ENCODE data around the gene NXN. TPM values are rescaled to one million over a fixed set of nuclear protein-coding genes. Genes with fewer than 3 reads are reported as not detected.
A peak's percentile ranks its signal among the peaks of the same experiment; 100 is the strongest.

Gene NXN
- total RNA-seq, 1 donor from 2014 or later, result 67.3 TPM

- intact Hi-C loops (cut with DNase I), result loop anchor here (5.0 kb wide), 1 partner anchor 102 kb away; no protein-coding TSS in a partner anchor
- no peak for TF ChIP-seq CTCF (IDR thresholded peaks at IDR 0.05)
- H3K27ac ChIP-seq, result peak overlapping the region; percentile 74 to 89
- H3K27me3 ChIP-seq, result no peaks in the 10 kb centered on the region
- no peaks in the 10 kb centered on the region for H3K9me3 ChIP-seq
- DNase-seq (ENCODE audit: low spot score in 2 of 2), result peak in 1 of 2 donors; percentile 83
- peak overlapping the region in 1 of 2 donors; percentile 34 for H3K4me3 ChIP-seq
- H3K36me3 ChIP-seq, result peaks cover 18 to 49% of the 10 kb centered on the region in 2 donors
- peaks cover 63 to 88% of the 10 kb centered on the region in 2 donors for H3K4me1 ChIP-seq
Observed at GRCh38 chr17:1005361-1005946, 25.9 kb upstream of the NXN start.

- peaks cover 14 to 45% of the 10 kb centered on the region in 2 donors for H3K36me3 ChIP-seq
- H3K4me1 ChIP-seq, result peaks cover 63 to 85% of the 10 kb centered on the region in 2 donors
- peak in 1 of 2 donors; percentile 64 for DNase-seq (ENCODE audit: low spot score in 2 of 2)
- H3K27ac ChIP-seq, result peak overlapping the region; percentile 74 to 89
- intact Hi-C loops (cut with DNase I), result loop anchor here (5.0 kb wide), 1 partner anchor 102 kb away; no protein-coding TSS in a partner anchor
- no peak overlapping the region for H3K4me3 ChIP-seq
- no peak for TF ChIP-seq CTCF (IDR thresholded peaks at IDR 0.05)
- no peaks in the 10 kb centered on the region for H3K9me3 ChIP-seq
- H3K27me3 ChIP-seq, result no peaks in the 10 kb centered on the region
Observed at GRCh38 chr17:1004769-1005295, 25.3 kb upstream of the NXN start.

- peaks cover 58 to 81% of the 10 kb centered on the region in 2 donors for H3K4me1 ChIP-seq
- peaks cover 14 to 44% of the 10 kb centered on the region in 2 donors for H3K36me3 ChIP-seq
- intact Hi-C loops (cut with DNase I), result loop anchor here (2.0 kb wide), 1 partner anchor 27 kb away; no protein-coding TSS in a partner anchor
- peak in 1 of 2 donors; percentile 63 for DNase-seq (ENCODE audit: low spot score in 2 of 2)
- TF ChIP-seq CTCF (IDR thresholded peaks at IDR 0.05), result no peak
- peak overlapping the region; percentile 84 to 89 for H3K27ac ChIP-seq
- no peak overlapping the region for H3K4me3 ChIP-seq
- H3K27me3 ChIP-seq, result no peaks in the 10 kb centered on the region
- H3K9me3 ChIP-seq, result no peaks in the 10 kb centered on the region
Observed at GRCh38 chr17:1003972-1004768, 24.6 kb upstream of the NXN start.

- TF ChIP-seq CTCF (IDR thresholded peaks at IDR 0.05), result no peak
- Histone ChIP-seq H3K27me3 (no peaks in the 10 kb centered on the region), H3K4me1 (peaks cover 55 to 78% of the 10 kb centered on the region in 2 donors), H3K9me3 (no peaks in the 10 kb centered on the region), H3K36me3 (peaks cover 14 to 44% of the 10 kb centered on the region in 2 donors), H3K27ac (peak overlapping the region; percentile 84 to 89), H3K4me3 (no peak overlapping the region)
- intact Hi-C loops (cut with DNase I), result loop anchor here (2.0 kb wide), 1 partner anchor 27 kb away; no protein-coding TSS in a partner anchor
- DNase-seq (ENCODE audit: low spot score in 2 of 2), result no peak
Observed at GRCh38 chr17:1003633-1003971, 24.0 kb upstream of the NXN start.

GRCh38 chr17:1002771-1003555 lies 23.4 kb upstream of the NXN start:
- no peaks in the 10 kb centered on the region for H3K27me3 ChIP-seq
- H3K27ac ChIP-seq, result peak overlapping the region; percentile 84 to 89
- H3K36me3 ChIP-seq, result peaks cover 14 to 44% of the 10 kb centered on the region in 2 donors
- no peak overlapping the region for H3K4me3 ChIP-seq
- H3K4me1 ChIP-seq, result peaks cover 55 to 76% of the 10 kb centered on the region in 2 donors
- DNase-seq (ENCODE audit: low spot score in 2 of 2), result peak in 1 of 2 donors; percentile 68
- H3K9me3 ChIP-seq, result no peaks in the 10 kb centered on the region
- no peak for TF ChIP-seq CTCF (IDR thresholded peaks at IDR 0.05)
- intact Hi-C loops (cut with DNase I), result loop anchor here (2.0 kb wide), 1 partner anchor 28 kb away; no protein-coding TSS in a partner anchor

All from ascending aorta (tissue), 2 donors.